HG03460 (cell line): ENCODE measurements around the gene AATK.

Experiments
- ATAC-seq: cut with Tn5 transposase; IDR thresholded peaks from one replicate; pipeline ENCODE4 v1.9.1; 2021; ENCODE audit not compliant: unreplicated experiment

The AATK gene

DNA sequence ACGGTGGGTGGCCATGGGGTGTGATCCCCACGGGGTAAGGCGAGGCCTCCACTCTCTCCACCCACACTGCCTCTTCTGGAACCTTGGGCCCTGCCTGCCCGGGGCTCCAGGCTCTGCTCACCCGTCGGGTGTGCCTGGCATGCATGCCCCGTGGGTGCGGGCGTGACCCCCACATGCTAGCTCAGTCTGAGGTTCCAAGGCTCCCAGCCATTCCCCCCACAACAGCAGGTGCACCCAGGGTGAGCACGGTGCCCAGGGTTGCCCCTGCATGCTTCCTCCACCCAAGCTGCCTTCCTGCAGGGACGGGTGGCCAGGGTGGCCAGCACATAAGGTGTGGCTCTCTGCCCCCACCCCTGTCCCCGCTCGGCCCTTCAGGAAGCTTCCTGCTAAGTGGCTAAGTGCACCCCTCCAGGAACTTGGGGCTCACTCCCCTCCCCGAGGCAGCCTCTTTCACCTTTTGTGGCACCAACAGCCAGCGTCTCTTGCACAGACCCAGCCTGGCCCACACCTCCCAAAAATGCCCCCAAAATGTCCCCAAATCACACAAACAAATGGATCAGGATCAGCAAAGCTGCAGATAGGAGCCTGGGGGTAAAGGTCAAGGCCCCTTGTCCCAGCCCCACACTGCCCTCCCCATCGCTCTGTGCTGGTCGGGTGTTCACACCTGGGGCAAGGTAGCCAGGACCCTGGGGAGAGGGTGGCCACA, 22.2 kb downstream of the AATK start:
- ATAC-seq = no peak

DNA sequence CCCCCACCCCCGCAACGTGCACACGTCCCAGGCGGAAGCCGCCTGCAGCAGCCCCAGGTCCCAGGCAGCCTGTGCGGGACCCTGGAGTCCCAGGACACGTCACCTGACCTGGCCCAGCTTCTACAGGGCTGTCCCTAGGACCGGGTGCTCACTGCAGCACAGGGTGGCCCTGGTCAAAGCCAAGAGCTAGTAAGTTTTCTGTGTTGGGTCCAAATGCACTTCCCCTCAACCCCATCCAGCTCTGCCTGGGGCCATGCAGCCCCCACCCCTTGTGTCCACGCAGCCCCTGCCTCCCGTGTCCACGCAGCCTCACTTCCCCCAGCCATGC, 22.9 kb downstream of the AATK start:
- no peak for ATAC-seq

DNA sequence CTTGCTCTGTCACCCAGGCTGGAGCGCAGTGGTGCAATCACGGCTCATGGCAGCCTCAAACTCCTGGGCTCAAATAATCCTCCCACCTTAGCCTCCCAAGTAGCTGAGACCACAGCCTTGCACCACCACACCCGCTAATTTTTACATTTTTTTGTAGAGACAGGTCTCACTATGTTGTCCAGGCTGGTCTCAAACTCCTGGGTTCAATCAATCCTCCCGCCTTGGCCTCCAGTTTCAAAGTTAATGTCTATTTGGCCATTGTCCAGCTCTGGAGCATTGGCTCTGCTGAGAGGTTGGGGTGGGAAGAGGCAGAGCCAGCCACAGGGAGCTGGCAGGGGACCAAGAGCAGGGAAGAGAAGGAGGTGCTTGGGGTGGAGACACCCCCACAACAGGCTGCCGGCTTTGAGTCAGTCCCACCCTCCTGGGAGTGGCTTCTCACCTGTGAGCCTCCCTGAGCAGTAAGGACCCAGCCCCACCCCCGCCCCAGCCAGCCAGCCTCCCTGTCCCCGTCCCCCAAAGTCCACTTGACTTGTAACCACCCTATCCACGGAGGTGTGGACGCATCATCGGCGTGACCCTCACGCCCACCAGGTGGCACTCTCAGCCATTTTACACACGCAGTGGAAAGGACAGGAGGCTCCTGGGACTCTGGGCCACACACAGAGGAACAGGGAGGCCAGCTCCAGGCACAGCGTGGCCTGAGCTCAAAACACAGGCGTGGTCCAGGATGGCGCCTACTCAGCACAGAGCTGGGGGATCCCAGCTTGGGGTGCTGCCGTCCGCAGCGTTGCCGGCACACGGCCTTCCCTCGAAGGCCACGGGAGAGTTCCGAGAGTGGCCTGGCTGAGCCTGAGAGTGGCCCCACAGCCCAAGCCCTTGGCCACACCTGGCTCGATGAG, 23.5 kb downstream of the AATK start:
- ATAC-seq = no peak

DNA sequence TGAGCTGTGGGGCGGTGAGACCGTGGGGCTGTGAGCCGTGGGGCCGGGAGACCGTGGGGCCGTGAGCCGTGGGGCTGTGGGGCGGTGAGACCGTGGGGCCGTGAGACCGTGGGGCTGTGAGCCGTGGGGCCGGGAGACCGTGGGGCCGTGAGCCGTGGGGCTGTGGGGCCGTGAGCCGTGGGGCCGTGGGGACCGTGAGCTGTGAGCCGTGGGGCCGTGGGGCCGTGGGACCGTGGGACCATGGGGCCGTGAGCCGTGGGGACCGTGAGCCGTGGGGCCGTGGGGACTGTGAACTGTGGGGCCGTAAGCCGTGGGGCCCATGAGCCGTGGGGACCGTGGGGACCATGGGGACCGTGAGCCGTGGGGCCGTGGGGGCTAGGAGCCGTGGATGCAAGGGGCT, 25.3 kb downstream of the AATK start:
- ATAC-seq = no peak

DNA sequence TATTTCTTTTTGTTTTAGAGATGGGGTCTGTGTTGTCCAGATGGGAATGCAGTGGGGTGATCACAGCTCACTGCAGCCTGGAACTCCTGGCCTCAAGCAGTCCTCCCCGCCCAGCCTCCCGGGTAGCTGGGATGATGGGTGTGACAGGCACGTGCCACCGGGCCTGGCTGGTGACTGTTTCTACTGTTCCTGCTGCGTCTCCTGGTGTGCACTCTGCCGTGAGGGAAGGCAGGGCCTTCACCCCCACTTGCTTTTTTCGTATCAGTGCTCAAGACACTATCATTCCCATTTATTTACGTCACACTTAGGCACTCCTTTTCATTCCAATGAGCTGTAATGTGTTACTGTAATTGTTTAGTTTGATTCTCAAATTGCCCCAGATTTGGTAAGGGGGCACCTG, 26.0 kb downstream of the AATK start:
- no peak for ATAC-seq

DNA sequence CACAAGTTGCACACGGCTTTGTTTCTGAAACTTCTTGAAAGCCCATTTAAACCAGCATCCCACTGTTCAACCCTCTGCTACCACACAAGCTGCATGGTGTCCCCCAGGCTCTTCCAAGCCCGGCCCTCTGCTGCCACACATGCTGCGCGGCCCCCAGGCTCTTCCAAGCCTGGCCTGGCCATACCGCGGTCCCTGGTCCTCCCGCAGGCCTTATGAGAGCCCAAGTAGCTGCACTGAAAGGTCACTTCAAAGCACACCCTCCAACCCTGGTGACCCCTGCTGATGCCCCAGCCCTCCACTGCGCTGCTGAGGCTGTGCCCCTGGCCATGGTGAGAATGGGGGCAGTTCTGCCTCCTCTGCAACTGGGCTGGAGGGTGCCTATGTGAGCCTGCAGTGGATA, 26.6 kb downstream of the AATK start:
- no peak for ATAC-seq

- ATAC-seq = no peak
Measured at GRCh38 chr17:81138500-81138899, 27.5 kb downstream of the AATK start.

DNA sequence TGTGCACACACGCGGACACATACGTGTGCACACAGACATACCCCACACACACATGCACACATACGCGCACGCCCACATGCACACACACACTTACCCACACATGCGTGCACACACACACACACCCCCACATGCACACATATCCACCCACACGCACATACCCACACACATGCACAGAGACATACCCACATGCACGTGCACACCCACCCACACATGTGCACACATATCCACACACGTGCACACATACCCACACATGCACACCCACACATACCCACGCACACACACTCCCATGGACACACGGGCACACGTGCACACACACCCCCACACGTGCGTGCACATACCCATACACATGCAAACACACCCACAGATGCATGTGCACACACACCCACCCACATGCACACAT, 27.9 kb downstream of the AATK start:
- ATAC-seq = no peak

- no peak for ATAC-seq
Measured at GRCh38 chr17:81137248-81137647, 28.8 kb downstream of the AATK start.

- ATAC-seq = no peak
Measured at GRCh38 chr17:81136366-81136765, 29.7 kb downstream of the AATK start.

GRCh38 chr17:81135505-81136278, 30.3 kb downstream of the AATK start:
- no peak for ATAC-seq

DNA sequence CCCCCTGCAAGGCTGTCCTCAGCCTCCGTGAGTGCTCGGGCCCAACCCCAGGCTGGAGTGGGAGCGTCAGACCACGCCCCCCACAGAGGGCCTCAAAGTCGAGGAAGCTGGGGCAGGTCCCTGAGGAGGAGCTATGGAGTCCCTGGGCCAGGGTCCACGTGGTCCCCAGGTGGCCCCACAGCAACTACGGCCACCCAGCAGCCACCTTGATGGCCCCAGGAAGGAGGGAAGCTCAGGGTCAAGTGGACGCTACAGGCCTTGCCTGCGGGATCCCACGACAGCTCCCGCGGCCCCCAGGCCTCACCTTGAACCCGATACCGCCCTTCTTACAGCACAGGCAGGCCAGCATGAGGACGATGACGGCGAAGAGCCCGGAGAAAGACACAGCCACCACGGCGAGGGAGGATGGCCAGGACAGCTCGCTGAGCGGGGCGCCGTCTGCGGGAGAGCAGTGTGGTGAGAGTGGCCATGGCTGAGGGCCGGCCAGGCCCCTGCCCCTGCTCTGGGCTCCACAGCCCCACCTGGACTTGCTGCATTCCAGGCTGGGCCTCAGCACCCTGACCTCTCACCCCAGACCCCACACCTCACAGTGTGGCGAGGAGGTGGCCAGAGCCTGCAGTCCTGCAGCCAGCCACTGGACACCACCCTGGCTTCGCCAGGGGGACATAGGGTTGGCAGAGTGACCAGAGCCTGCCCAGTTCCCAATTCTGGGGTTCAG, 31.8 kb downstream of the AATK start:
- ATAC-seq = no peak

DNA sequence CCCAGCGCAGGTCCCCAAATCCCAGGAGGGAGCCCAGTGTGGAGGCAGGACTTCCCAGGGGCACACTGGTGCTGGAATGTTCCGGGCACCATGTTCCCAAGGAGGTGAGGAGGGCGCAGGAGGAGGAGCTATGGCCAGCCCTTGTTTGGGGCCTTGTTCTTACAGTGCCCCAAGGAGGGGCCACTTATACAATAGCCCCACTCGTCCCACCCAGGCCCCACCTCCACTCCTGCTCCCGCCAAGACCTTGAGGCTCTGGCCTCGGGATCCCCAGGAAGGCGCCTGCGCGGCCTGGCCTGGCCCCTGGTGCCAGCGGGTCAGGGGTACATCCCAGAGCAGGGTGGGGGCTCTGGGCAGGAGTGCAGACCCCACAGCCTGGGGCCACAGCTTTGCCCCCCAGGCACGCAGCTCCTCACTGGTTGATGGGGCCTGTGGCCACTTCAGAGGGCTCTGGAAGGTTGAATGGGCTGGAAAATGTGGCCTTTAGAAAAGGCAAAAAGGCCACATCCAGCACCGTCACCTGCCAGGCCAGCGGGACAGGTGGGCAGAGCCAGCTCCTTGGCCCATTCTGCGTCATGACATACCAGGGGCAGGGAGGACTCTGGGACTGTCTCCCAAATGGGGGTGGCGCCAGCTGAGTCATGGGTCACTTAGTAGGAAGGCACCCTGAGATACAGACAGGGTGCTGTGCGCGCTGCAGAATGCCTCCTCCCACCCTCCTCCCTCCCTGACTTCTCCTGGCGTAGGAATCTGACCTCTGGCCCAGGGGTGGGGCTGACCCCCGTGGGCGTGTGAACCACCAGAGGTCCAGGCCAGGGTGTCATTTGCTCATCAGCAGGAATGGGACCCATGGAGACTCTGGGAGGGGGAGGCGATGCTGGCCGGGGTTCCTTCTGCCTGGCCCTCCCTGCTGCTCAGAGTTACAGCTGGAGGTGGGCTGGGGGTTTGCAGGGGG, 33.0 kb downstream of the AATK start:
- ATAC-seq = no peak

DNA sequence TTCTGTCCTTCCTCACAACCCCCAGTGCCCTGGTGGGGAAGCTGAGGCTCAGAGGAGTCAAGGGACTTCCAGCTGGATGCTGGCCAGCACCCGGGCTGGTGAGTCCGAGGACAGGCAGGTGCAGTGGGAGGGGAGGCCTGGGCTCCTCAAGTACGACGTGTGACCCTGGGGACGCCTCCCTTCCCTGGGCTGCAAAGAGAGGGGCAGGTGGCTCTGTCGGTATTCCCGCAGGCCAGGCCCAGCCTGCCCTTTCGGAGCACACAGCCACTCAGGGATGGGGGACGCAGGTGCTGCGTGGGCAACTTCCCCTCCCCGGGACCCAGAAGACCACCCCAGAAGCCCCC, 33.9 kb downstream of the AATK start:
- no peak for ATAC-seq

GRCh38 chr17:81131486-81132196, 34.4 kb downstream of the AATK start:
- ATAC-seq = no peak

DNA sequence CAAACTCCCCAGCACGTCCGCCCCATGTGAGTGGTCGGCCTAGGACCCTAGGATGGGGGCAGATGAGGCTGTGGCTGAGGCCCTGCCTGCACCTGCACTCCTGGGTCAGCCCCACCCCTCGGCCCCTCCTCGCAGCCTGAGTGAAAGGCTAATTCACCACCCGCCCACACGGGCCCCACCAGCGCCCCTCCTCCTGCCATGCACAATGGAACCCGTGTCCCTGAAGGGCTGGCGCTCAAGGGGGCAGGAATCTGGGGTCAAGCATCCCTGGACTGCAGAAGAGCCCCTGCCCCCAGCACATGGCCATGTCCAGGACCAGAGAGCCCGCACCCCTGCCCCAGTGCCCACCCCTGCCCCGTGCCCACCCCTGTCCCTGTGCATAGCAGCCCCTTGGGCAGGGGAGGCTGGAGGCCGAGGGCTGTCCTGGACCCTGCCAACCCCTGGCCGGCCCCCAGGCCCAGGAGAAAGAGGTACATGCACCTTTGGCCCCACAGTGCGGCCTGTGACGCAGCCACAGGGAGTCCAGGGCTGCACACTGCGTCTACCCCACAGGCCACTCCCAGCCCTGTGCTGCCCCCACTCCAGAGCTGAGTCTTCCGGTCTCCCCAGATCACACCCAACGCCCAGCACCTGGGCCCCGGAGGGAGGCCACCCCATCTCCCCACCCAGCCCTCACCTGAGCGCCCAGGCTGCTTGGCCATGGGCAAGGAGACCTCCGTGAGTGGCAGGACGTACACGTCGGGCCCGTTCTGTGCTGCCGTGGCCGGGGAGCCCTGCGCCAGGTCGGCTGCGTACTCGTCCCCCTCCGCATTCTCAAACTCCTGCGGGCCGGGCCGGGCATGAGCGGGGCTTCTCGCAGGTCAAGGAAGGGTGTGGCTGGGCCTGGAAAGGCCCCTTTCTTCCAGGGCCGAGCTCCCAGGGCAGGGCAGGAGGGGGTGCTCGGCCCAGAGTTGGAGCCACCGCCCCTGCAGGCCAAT, 35.3 kb downstream of the AATK start:
- ATAC-seq = no peak

DNA sequence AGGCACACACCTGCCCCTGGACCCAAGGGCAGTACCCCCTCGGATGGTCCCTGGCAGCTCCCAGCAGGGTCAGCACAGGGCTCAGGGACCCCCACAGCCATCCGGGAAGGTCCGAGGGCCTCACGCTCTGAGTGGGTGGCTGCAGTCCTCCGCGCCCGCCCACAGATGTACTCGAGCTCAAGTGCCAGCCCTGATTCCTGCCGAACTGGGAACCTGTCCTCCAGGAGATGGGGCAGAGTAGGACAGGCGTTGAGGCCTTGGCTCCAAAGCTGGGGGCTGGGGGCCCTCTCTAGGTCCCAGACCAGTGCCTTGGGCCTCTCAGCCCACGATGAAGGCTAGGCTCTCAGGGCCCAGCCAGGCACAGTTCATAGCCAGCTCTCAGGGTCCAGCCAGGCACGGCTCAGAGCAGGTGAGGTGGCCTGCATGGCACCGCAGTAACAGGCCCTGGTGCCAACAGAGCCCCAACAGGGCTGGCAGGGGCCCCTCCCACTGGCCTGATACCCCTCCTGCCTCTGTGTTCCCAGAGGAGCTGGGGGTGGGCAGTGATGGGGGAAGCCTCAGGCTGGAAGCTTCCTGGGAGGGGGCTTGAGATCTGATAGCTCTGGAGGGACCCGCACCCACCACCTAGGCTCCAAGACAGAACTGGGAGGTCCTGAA, 36.2 kb downstream of the AATK start:
- ATAC-seq = no peak

DNA sequence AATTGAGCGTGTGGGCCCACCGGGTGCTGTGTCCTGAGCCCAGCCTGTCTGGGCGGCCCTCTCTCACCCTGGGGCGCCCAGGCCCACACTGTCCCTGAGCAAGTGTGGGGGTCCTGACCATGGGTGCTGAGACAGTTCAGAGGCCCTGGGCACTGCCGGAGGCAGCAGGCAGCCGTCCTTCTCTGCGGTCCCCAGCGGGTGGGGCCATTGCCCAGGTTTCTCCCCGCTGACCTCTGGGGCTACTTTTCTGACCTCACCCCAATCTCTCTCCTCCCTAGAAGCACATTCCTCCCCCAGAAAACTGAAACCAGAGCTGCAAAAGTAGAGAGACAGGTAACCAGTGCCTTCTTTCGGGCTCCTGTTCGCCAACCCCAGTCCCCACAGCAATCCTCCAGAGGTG, 36.7 kb downstream of the AATK start:
- no peak for ATAC-seq
